Amniotic stem cell (primary cell): ENCODE data around the gene NF2.

ENCODE experiments used
- DNase-seq: peaks from one replicate; lab custom pipeline; 2025; lab: John Stamatoyannopoulos, UW

Gene NF2

DNA sequence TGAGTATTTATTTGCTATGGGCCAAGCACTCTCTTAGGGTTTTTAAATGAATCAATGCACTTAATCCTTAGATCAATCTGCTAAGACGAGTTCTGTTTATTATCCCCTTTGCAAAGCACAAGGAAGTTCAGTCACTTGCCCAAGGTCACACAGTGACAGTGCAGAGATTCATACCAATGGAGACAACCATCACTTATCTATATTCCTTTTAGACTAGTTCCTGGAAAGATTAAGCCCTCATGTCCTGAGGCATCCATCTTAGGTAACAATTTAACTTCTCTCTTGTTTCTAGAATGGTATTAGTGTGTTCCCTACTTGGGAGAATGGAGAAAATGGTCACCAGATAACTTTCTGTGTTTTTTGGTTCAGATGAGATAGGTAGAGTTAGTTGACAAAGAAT lies 28.3 kb downstream of the NF2 start:
- no peak for DNase-seq

DNA sequence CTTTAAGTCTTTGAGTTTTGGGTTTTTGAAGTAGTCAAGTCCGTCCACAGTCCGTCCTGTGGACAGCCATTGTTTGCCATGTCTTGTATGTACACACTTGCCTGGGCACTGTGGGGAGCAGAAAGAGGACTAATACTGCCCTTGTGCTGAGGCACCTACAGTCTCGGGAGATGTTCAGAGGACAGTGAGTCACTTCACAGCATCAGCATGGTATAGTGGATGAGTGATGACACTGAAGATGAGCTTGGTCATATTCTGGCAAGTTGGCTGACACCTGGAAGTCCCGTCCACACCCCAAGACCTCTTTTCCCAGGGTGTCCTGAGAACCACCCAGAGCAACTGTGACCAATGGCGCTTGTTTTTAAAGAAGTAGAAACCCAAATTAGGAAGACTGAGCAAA lies 29.2 kb downstream of the NF2 start:
- no peak for DNase-seq

DNA sequence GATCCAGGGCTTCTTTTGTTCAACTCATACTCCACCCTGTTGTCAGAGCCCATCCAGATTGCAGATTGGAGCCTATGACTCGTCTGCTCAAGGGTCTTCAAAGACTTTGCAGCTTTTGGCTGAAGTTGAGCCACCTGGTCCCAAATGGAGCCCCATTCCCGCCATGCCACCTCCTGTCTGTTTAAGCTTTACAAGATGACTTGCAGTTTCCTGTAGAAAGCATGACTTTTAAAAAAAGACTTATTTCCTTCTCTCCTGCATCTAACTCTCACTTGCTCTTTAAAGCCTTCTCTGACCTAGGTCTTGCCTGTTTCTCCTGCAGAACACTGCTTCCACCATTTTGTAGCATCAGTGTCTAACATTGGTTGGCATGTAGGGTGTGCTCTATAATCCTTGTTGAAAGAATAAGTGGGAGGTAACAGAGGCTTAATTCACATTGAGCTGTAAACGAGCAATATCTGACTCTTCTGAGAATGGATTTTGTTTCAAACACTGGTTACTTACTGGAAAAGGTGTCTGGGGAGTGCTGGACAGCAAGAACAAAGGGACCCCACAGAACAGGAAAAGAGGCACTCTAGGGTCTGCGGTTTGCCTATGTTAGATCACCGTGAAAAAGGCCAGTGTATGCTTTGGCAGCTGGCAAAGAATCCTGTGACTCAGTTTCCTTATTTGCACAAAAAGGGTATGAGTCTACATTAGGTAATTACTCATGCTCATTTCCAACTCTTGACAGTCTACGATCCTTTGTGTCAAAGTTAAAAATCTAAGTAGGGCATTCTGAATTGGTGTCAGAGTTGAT lies 30.3 kb downstream of the NF2 start:
- no peak for DNase-seq

GRCh38 chr22:29634847-29635246 lies 31.4 kb downstream of the NF2 start:
- DNase-seq = no peak

DNA sequence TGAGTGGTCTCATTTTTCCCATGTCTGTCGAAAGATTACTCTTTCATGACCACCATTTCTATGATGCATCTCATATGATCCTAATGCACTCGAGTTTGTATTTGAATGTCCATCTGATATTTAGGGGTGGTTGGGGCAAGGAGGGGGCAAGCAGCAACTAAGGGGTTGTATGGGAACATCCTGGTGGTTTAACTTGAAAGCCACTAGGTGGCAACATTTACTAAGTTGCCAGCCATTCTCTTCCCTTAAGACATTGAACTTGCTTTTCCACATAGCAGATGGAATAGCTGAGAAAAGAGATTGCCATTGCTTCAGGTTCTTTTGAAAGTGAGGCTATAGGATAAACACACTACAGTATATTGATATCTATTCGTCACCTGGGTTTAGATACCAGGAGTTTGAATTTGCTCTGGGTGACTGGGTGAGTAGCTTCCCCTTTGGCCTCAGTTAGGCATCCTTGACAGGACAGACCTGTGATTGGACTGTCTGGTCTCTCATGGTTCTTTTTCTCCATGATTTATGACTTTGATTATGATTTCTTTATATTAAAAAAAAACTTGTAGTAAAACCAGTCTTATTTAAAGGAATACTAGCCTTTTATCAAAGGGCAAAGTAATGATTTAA lies 32.4 kb downstream of the NF2 start:
- DNase-seq = peak; percentile 32

GRCh38 chr22:29636751-29637150 lies 33.3 kb downstream of the NF2 start:
- DNase-seq = no peak

- no peak for DNase-seq
Measured at GRCh38 chr22:29637181-29637580, 33.7 kb downstream of the NF2 start.

- DNase-seq = no peak
Measured at GRCh38 chr22:29638678-29639077, 35.2 kb downstream of the NF2 start.

GRCh38 chr22:29639096-29639495 lies 35.7 kb downstream of the NF2 start:
- no peak for DNase-seq

DNA sequence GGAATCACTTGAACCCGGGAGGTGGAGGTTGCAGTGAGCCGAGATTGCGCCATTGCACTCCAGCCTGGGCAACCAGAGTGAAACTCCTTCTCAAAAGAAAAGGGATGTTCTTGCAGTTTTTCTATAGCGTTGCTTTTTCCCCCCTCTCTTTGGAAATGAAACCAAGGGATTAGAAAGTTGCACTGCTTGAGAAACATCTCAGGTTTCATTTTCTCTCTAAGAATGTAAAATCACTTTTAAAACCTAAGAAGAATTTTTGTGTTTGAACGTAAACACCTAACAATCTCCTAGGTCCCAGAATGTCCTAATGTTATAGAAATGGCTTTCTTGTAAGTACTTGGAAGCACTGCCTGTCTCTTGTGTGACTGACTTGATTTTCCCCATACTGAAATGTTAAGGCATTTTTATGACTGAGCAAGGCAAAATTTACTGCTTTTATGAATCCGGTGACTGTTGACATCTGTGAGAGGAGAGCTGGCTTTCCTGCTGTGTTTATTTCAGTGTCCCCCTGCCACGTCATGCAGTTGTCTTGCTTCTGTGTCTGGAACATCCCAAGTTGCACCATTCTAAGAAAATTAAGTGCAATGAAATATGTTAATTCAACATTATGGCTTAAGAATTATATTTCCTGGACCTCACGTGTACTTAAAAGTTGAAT lies 37.7 kb downstream of the NF2 start:
- DNase-seq = no peak

DNA sequence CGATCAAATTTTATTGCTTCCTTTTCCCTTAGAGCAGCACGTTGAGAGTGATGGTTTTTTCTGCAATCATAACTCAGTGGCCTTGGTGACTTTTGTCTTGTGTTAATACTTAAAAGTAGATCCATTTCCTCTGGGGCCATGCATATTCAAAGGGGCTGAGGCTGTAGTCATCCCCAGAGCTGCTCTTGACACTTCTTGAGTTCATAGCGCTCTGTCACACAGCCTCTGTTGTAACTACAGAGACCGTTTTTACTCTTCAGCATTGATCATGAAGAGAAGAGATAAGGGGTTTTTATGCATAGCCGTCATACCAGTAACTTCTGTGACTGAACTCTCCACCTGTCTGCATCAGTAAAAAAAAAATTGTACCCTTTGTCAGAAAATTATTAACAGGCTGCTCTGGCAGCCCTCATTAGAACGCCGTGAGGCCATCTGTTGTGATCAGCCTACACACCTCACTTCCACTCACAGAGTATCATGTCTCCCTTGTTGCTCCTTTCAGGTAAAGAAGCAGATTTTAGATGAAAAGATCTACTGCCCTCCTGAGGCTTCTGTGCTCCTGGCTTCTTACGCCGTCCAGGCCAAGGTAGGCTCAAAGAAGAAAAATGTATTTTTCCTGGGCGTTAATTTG lies 38.4 kb downstream of the NF2 start:
- DNase-seq = no peak

DNA sequence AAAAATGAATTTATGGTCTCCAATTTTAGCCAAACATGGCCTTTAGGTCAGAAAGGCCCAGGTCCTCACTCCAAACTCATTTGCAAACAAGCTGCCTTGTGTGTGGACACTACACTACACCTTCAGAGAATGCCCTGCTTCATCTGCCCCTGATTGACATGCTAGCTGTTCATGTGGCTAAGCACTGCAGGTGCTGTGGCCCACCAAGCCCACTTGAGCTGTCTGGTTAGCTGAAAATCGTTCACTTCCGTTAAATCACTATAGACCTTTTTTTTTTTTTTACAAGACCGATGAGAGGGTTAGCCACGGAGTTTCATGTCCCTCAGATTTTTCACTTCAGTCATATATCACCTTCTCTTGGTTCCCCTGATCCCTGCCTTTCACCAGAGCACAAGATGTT lies 39.3 kb downstream of the NF2 start:
- DNase-seq = no peak

DNA sequence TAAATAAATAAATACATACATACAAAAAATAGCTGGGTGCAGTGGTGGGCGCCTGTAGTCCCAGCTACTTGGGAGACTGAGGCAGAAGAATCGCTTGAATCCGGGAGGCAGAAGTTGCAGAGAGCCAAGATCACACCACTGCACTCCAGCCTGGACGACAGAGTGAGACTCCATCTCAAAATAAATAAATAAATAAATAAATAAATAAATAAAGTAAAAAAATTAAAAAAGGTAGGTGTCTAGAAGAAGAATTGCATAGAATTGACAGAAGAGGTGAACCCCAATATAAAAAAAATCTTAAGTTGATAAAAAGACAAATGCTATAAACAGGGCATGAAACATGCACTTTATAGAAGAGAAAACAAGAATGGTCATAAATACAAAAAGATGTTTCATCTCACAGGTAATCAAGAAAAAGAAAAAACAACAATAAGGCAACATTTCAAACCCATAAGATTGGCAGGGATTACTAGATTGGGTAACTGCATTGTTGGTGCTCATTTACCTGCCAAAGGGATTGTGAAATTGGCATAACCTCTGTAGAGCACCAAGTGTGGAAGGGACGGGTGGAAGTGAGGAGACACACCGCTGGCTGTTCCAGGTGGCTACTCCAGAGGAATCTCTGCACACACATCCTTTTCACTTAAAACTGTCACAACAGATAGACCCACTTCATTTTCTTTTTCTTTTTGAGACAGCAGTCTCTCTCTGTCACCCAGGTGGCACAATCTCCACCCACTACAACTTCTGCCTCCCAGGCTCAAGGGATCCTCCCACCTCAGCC lies 44.7 kb downstream of the NF2 start:
- DNase-seq = no peak

GRCh38 chr22:29650370-29650769 lies 46.9 kb downstream of the NF2 start:
- no peak for DNase-seq

DNA sequence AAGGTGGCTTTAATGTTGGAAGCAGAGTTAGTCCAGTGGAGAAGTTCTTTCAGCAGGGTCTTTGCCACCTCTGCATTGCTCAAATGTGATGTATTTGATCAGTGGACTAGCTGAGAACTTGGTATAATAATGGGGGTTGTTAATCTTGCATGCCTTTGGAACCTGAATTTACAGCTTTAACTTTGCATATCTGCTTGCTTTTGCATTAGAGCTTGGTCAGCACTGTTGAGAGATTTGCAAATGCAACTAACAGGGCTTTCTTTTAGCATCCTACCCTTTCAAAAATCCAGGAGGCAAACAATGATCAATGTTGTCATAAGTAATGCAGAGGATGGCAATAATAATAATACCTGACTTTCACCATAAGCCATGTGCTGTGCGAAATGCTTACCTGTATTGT lies 48.2 kb downstream of the NF2 start:
- DNase-seq = no peak

DNA sequence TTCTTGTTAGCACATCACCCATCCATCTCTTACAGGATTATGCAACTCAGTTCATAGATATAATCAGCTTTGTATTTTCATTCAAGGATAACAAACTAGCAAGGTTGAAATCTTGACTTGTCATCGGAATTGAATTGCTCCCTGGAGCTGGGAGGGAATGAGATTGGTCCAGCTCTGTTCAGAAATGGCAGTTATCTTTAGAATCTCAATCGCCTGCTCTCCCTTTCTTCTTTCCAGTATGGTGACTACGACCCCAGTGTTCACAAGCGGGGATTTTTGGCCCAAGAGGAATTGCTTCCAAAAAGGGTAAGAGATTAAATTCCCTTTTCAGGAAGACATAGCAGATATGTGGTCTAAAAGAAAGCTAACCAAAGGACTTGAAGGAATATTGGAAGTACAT lies 51.0 kb downstream of the NF2 start:
- no peak for DNase-seq

- no peak for DNase-seq
Measured at GRCh38 chr22:29654882-29655281, 51.4 kb downstream of the NF2 start.

- no peak for DNase-seq
Measured at GRCh38 chr22:29658176-29658575, 54.7 kb downstream of the NF2 start.

DNA sequence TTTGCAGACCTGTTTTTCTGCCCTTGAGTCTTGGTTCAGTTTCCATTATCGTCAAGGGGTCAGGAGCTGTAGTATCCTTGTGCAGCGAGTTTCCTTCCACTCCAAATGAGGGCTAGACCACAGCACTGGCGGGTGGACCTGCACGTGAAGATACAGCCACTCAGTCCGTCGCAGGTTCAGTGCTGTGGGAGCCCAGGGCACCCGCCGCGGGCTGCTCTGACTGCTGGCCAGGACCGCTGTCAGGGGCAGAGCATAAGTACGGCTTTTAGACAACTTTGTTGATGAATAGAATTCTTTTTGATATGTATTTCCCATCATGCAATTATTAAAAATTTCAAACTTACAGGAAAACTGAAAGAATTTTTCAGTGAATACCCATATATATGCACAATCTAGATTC lies 56.6 kb downstream of the NF2 start:
- DNase-seq = no peak

DNA sequence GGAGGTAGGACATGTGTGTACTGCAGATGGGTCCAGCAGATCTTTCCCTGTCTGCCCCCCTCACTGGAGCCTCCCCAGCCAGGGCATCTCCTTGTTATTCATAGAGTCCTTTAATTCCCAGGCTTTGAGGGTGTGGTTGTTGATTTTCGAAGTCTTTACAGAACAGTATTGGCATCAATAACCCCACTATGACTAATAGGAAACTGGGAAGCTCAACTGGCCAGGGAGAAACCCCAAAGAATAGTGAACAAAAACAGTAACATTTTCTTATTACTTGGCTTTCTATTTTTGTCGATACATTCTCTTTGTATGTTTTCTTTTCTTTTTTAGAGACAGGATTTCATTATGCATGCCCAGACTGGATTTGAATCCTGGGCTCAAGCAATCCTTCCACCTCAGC lies 57.9 kb downstream of the NF2 start:
- no peak for DNase-seq

DNA sequence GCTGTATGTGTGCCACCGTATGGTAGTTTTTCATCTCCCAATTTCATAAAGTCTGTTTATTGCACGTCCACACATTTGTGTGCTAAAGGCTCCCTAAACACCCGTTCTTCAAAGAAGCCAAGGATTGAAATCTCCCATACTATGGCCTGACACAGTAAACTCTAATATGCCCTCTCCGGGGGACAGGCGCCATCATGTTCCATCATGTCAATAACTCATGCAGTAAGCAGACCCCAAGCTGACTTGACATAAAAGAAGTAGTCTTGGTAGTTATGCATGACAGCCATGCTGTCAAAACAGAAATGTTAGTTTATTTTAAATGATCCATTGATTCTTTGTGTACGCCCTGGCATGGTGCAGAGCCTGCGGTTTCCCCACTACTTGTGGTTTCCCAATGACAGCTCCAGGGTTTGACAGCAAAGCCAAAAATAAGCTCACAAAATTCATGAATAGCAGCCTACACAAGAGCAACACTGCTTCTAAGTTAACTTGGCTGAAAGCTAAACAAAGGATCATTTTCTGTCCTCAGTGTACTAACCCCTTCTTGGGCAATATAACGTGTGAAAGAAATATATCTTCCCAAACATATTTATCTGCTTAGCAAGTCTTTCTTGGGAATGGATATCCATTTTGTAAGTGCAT lies 59.9 kb downstream of the NF2 start:
- DNase-seq = no peak

DNA sequence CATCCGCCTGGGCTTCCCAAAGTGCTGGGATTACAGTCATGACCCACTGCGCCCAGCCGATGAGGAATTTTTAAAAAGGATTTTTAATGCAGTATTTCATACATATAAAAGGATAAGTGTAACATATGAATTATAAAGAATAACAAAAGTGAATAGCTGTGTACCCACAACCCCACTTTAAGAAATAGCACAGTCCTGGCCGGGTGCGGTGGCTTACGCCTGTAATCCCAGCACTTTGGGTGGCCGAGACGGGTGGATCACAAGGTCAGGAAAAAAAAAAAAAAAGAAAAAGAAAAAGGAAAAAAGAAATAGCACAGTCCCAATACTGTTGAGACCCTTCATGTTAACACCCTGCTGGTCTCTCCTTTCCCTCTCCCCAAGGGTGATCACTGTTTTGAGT lies 62.1 kb downstream of the NF2 start:
- DNase-seq = no peak
